Uterus (tissue), 4 donors: Measurements from ENCODE around the gene AGTR1. TPM values are rescaled to one million over a fixed set of nuclear protein-coding genes. Genes with fewer than 3 reads are reported as not detected.

Experiments used
- DNase-seq, 2 donors: peaks; one replicate each; pipeline ENCODE4 v3.0.0-alpha.2; 2019 to 2020
- H3K27ac ChIP-seq, 2 donors: fragments of 200-600 bp; sonication (generic); 1 replicate in 1 of 2; 2 replicates in 1 of 2; pipeline ENCODE4 v1.5.1; 2016 to 2018
- H3K27me3 ChIP-seq, 2 donors: fragments of 200-600 bp; sonication (generic); one replicate each; pipeline ENCODE4 v1.5.1; 2018 to 2019; ENCODE audit warnings: control low read depth in 1 of 2
- H3K36me3 ChIP-seq, 2 donors: fragments of 200-600 bp; sonication (generic); one replicate each; pipeline ENCODE4 v1.5.1; 2019; ENCODE audit warnings: control low read depth in 1 of 2
- H3K4me1 ChIP-seq, 2 donors: fragments of 200-600 bp; sonication (generic); one replicate each; pipeline ENCODE4 v1.5.1; 2018 to 2019; ENCODE audit warnings: control low read depth in 1 of 2
- H3K4me3 ChIP-seq, 2 donors: fragments of 200-600 bp; sonication (generic); 1 replicate in 1 of 2; 2 replicates in 1 of 2; pipeline ENCODE4 v1.5.1; 2018 to 2019; ENCODE audit warnings: mild to moderate bottlenecking in 1 of 2
- H3K9me3 ChIP-seq, 2 donors: fragments of 200-600 bp; sonication (generic); one replicate each; pipeline ENCODE4 v1.5.1; 2019; ENCODE audit warnings: control low read depth in 1 of 2
- POLR2A ChIP-seq, 2 donors: fragments of 450-650 bp; IDR thresholded peaks; one replicate each; pipeline ENCODE4 v1.6.1; 2016; ENCODE audit warnings: antibody characterized with exemption in 2 of 2, mild to moderate bottlenecking in 1 of 2, moderate library complexity in 1 of 2
- intact Hi-C: fragments of 100-400 bp; cut with DNase I; formaldehyde crosslinking; loops from one replicate; pipeline ENCODE4 v1.15.1; 2023; ENCODE audit warnings: low total_unique reads
- total RNA-seq, 4 donors: library from RNA; depleted of rRNA in 3 of 4; stranded (reverse); fragments of >200 nt in 3 of 4; gene quantifications; one replicate each; pipeline versions ENCODE4 v1.1.0 to v1.2.4, GENCODE V29; 2014 to 2023
- TF ChIP-seq, protein P1 (sequence below), 4 experiments: fragments of 200-600 bp in 2 of 4; fragments of 450-650 bp in 2 of 4; sonication (generic) in 2 of 4; IDR thresholded peaks; one replicate each; pipeline ENCODE4 v1.5.1; 2016 to 2019; ENCODE audit warnings: antibody characterized with exemption in 4 of 4, mild to moderate bottlenecking in 2 of 4, moderate library complexity in 1 of 4
- donor health status: DM: yes; HTN: yes; CAD: no.

Gene AGTR1
- total RNA-seq: 10 to 100 TPM in 2 of 4 donors, 1 to 10 TPM in 2; 5.4 to 41.2 (median 10.5) TPM

DNA sequence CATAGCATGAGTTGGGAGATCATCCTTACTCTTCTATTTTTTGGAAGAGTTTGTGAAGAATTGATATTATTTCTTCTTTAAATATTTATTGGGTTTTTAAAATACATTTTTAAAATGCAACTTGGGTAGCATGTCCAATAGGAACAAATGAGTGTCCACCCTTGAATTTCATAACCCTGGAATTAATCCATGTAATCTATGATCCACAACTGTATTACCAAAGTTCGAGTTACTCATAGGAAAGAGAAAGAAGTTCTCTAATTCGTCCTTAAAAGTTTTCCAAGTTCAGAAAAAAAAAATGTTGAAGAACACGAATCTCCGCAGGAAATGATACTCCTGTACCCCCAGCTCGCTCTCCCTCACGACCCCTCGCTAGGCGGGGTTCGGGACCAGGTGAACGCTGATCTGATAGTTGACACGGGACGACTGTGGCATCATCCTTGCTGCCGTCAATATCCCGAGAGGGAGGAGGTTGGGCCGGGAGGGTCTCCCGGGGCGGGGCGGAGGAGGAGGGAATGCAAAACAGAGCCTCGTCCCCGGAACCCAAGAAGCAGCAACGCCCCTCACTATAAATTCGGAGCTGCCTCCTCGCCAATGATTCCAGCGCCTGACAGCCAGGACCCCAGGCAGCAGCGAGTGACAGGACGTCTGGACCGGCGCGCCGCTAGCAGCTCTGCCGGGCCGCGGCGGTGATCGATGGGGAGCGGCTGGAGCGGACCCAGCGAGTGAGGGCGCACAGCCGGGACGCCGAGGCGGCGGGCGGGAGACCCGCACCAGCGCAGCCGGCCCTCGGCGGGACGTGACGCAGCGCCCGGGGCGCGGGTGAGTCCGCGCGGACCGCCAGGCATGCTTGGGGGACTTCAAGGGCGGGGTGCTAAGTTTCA lies at the start of gene AGTR1:
Gene AGTR1, plus strand, starts transcription at position 598 of the 884 bp plus-strand sequence. CDS start 43,133 bp downstream, outside the sequence.
- Histone ChIP-seq H3K36me3 (no peaks in the 10 kb centered on the region), H3K27me3 (no peaks in the 10 kb centered on the region), H3K4me1 (no peaks in the 10 kb centered on the region), H3K4me3 (peak within 1 kb of the TSS; percentile 38 to 55), H3K9me3 (no peaks in the 10 kb centered on the region), H3K27ac (peak within 1 kb of the TSS in 1 of 2 donors; percentile 42)
- peak; percentile 34 to 54 for DNase-seq
- TF ChIP-seq POLR2A (IDR thresholded peaks at IDR 0.05): peak in 1 of 2 donors; percentile 32
- TF ChIP-seq, protein P1, sequence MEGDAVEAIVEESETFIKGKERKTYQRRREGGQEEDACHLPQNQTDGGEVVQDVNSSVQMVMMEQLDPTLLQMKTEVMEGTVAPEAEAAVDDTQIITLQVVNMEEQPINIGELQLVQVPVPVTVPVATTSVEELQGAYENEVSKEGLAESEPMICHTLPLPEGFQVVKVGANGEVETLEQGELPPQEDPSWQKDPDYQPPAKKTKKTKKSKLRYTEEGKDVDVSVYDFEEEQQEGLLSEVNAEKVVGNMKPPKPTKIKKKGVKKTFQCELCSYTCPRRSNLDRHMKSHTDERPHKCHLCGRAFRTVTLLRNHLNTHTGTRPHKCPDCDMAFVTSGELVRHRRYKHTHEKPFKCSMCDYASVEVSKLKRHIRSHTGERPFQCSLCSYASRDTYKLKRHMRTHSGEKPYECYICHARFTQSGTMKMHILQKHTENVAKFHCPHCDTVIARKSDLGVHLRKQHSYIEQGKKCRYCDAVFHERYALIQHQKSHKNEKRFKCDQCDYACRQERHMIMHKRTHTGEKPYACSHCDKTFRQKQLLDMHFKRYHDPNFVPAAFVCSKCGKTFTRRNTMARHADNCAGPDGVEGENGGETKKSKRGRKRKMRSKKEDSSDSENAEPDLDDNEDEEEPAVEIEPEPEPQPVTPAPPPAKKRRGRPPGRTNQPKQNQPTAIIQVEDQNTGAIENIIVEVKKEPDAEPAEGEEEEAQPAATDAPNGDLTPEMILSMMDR (IDR thresholded peaks at IDR 0.05): no peak
- intact Hi-C loops: no loop called here

DNA sequence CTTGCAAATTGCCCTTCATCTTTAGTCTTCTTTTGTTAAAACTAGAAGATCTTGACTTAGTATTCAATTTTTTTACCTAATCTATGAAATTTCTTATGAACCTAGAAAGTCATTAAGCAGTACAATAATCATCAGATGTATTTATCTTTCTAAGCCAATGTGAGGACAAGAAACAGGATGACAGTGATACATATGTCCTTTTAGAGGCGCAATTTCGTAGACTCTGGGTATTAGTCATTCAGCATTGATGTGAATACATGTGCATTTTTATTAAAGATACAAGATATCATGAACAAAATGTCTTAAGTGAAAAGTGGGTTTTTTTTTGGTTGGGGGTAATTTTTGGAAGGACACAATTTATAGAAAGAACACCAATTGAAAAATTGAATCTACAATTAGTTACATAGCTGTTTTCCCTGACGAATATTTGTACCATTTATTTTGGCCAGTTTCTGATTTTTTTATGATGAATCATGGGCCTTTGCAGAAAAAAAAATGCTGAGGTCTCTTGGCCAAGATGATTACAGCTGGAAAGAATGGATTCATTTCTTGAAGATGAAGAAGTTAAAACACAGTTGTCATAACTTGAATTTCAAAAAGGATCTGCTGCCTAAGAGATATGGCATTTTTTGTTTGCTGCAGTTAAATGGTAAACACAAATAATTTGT lies 48.9 kb upstream of the AGTR1 start:
- Histone ChIP-seq H3K27ac (no peak overlapping the region), H3K4me3 (no peak overlapping the region), H3K9me3 (no peaks in the 10 kb centered on the region), H3K36me3 (no peaks in the 10 kb centered on the region), H3K4me1 (no peaks in the 10 kb centered on the region), H3K27me3 (no peaks in the 10 kb centered on the region)
- DNase-seq: no peak
- TF ChIP-seq, protein P1 (IDR thresholded peaks at IDR 0.05): no peak
- TF ChIP-seq POLR2A (IDR thresholded peaks at IDR 0.05): no peak
- intact Hi-C loops: no loop called here

- intact Hi-C loops: no loop called here
- no peak overlapping the region for H3K4me3 ChIP-seq
- no peaks in the 10 kb centered on the region for H3K36me3 ChIP-seq
- DNase-seq: no peak
- H3K27me3 ChIP-seq: no peaks in the 10 kb centered on the region
- H3K27ac ChIP-seq: no peak overlapping the region
- H3K4me1 ChIP-seq: no peaks in the 10 kb centered on the region
- TF ChIP-seq, protein P1 (IDR thresholded peaks at IDR 0.05): no peak
- no peak for TF ChIP-seq POLR2A (IDR thresholded peaks at IDR 0.05)
- no peaks in the 10 kb centered on the region for H3K9me3 ChIP-seq
These were observed 46.2 kb upstream of the AGTR1 start for GRCh38 chr3:148651549-148651948.

DNA sequence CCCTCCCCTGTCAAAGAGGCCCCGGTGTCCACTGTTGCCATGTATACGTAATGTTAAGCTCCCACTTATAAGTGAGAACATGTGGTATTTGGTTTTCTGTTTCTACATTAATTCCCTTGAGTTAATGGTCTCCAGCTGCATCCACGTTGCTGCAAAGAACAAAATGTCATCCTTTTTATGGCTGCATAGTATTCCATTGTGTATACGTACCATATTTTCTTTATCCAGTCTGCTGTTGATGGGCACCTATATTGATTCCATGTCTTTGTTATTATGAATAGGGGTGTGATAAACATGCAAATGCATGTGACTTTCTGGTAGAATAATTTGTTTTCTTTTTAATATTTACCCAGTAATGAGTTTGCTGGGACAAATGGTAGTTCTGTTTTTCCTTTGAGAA lies 43.3 kb upstream of the AGTR1 start:
- Histone ChIP-seq H3K27me3 (no peaks in the 10 kb centered on the region), H3K36me3 (no peaks in the 10 kb centered on the region), H3K27ac (no peak overlapping the region), H3K4me1 (no peaks in the 10 kb centered on the region), H3K9me3 (no peaks in the 10 kb centered on the region), H3K4me3 (no peak overlapping the region)
- no peak for DNase-seq
- intact Hi-C loops: no loop called here
- TF ChIP-seq POLR2A (IDR thresholded peaks at IDR 0.05): no peak
- TF ChIP-seq, protein P1 (IDR thresholded peaks at IDR 0.05): no peak

DNA sequence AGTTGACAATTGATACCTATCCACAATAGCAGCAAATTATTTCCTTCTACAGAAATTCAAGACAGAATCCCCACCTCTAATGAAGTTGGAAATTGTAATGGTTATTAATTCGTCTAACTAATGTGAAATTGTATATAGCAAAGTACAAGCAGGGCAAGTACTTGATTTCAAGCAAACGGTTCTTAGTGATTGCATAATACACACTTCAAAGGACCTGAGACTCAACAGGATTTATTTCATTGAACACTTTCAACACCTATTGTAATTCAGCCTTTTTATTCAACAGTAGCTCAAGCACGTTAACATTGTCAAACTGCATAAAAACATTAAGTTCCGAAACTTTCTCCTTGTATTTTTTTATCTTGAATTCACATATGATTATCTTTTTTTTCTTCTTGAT lies 40.2 kb upstream of the AGTR1 start:
- Histone ChIP-seq H3K27ac (no peak overlapping the region), H3K9me3 (no peaks in the 10 kb centered on the region), H3K36me3 (no peaks in the 10 kb centered on the region), H3K27me3 (no peaks in the 10 kb centered on the region), H3K4me1 (no peaks in the 10 kb centered on the region), H3K4me3 (no peak overlapping the region)
- no peak for DNase-seq
- intact Hi-C loops: no loop called here
- no peak for TF ChIP-seq POLR2A (IDR thresholded peaks at IDR 0.05)
- TF ChIP-seq, protein P1 (IDR thresholded peaks at IDR 0.05): no peak
